H9 (cell line): ENCODE measurements around the gene LECT2. TPM values are rescaled to one million over a fixed set of nuclear protein-coding genes. Genes with fewer than 3 reads are reported as not detected.

ENCODE experiments used
- DNase-seq: peaks from one replicate; pipeline ENCODE4 v3.0.0-alpha.2; 2017
- H2AFZ ChIP-seq: one replicate; pipeline ENCODE4 v1.6.1; 2013; ENCODE audit warnings: mild to moderate bottlenecking, low read length, control low read depth, moderate library complexity
- H2AK5ac ChIP-seq: 2 replicates; pipeline ENCODE4 v1.6.1; 2013; ENCODE audit warnings: low read length, control low read depth, mixed read lengths; ENCODE audit not compliant: insufficient read length
- H2BK120ac ChIP-seq: one replicate; pipeline ENCODE4 v1.6.1; 2013; ENCODE audit warnings: low read depth, mild to moderate bottlenecking, low read length, control low read depth, inconsistent platforms; ENCODE audit not compliant: poor library complexity, severe bottlenecking
- H2BK12ac ChIP-seq: 2 replicates; pipeline ENCODE4 v1.6.1; 2013; ENCODE audit warnings: low read length, control low read depth, mixed read lengths, low read depth; ENCODE audit not compliant: insufficient read length
- H2BK15ac ChIP-seq: 2 replicates; pipeline ENCODE4 v1.6.1; 2013; ENCODE audit warnings: low read depth, low read length, control low read depth
- H2BK20ac ChIP-seq: one replicate; pipeline ENCODE4 v1.6.1; 2013; ENCODE audit warnings: low read depth, mild to moderate bottlenecking, low read length, control low read depth, inconsistent platforms; ENCODE audit not compliant: poor library complexity, severe bottlenecking
- H2BK5ac ChIP-seq: 2 replicates; pipeline ENCODE4 v1.6.1; 2013; ENCODE audit warnings: low read length, control low read depth, mixed read lengths; ENCODE audit not compliant: insufficient read length
- H3K14ac ChIP-seq: 2 replicates; pipeline ENCODE4 v1.6.1; 2013; ENCODE audit warnings: low read length, control low read depth; ENCODE audit not compliant: insufficient read depth
- H3K18ac ChIP-seq: 2 replicates; pipeline ENCODE4 v1.6.1; 2013; ENCODE audit warnings: low read depth, mild to moderate bottlenecking, mixed read lengths, low read length, control low read depth; ENCODE audit not compliant: insufficient read length
- H3K23ac ChIP-seq: 2 replicates; pipeline ENCODE4 v1.6.1; 2013; ENCODE audit warnings: low read length, control low read depth, mixed read lengths, low read depth; ENCODE audit not compliant: insufficient read length
- H3K23me2 ChIP-seq: 2 replicates; pipeline ENCODE4 v1.6.1; 2013; ENCODE audit warnings: low read depth, mild to moderate bottlenecking, mixed read lengths, low read length, control low read depth; ENCODE audit not compliant: insufficient read length, poor library complexity, severe bottlenecking
- H3K27ac ChIP-seq: 2 replicates; pipeline ENCODE4 v1.5.1; 2013; ENCODE audit warnings: low read length, control low read depth, mixed read lengths, low read depth; ENCODE audit not compliant: insufficient read length
- H3K27me3 ChIP-seq: 2 replicates; pipeline ENCODE4 v1.6.1; 2013; ENCODE audit warnings: low read length, control low read depth, inconsistent platforms; ENCODE audit not compliant: insufficient read depth
- H3K4ac ChIP-seq: 2 replicates; pipeline ENCODE4 v1.6.1; 2013; ENCODE audit warnings: low read depth, mild to moderate bottlenecking, control low read depth, inconsistent platforms, low read length, moderate library complexity
- H3K4me1 ChIP-seq: 2 replicates; pipeline ENCODE4 v1.6.1; 2013; ENCODE audit warnings: low read length, control low read depth, inconsistent platforms; ENCODE audit not compliant: insufficient read depth
- H3K4me2 ChIP-seq: 2 replicates; pipeline ENCODE4 v1.6.1; 2013; ENCODE audit warnings: low read length, control low read depth, mixed read lengths; ENCODE audit not compliant: insufficient read length, insufficient read depth
- H3K56ac ChIP-seq: 2 replicates; pipeline ENCODE4 v1.6.1; 2013; ENCODE audit warnings: low read depth, mild to moderate bottlenecking, mixed read lengths, low read length, control low read depth; ENCODE audit not compliant: insufficient read length
- H3K79me1 ChIP-seq: 2 replicates; pipeline ENCODE4 v1.6.1; 2013; ENCODE audit warnings: low read depth, mild to moderate bottlenecking, moderate library complexity, low read length, control low read depth, inconsistent platforms; ENCODE audit not compliant: insufficient read depth, poor library complexity, severe bottlenecking
- H3K79me2 ChIP-seq: 2 replicates; pipeline ENCODE4 v1.6.1; 2013; ENCODE audit warnings: low read length, control low read depth, inconsistent platforms; ENCODE audit not compliant: insufficient read depth
- H3K9ac ChIP-seq: 2 replicates; pipeline ENCODE4 v1.6.1; 2013; ENCODE audit warnings: low read length, control low read depth, mixed read lengths; ENCODE audit not compliant: insufficient read length; ENCODE audit errors: extremely low read depth
- H3K9me3 ChIP-seq: one replicate; pipeline ENCODE4 v1.6.1; 2013; ENCODE audit warnings: low read depth, low read length, inconsistent platforms; ENCODE audit not compliant: control insufficient read depth
- H3T11ph ChIP-seq: one replicate; pipeline ENCODE4 v1.6.1; 2013; ENCODE audit warnings: mild to moderate bottlenecking, low read length, control low read depth, inconsistent platforms
- H4K20me1 ChIP-seq: one replicate; pipeline ENCODE4 v1.6.1; 2013; ENCODE audit not compliant: control insufficient read depth, insufficient read length, insufficient read depth
- H4K5ac ChIP-seq: 2 replicates; pipeline ENCODE4 v1.6.1; 2013; ENCODE audit warnings: low read depth, mild to moderate bottlenecking, mixed read lengths, low read length, control low read depth; ENCODE audit not compliant: insufficient read length
- H4K8ac ChIP-seq: replicated peaks from 2 replicates; pipeline ENCODE4 v1.6.1; 2013; ENCODE audit warnings: low read length, control low read depth, mixed read lengths, low read depth; ENCODE audit not compliant: insufficient read length
- H4K91ac ChIP-seq: 2 replicates; pipeline ENCODE4 v1.6.1; 2013; ENCODE audit warnings: low read depth, mild to moderate bottlenecking, moderate library complexity, mixed read lengths, low read length, control low read depth; ENCODE audit not compliant: insufficient read length
- H3K27ac Mint-ChIP-seq, 3 experiments: 2 replicates in 2 of 3; 3 replicates in 1 of 3; pipeline ENCODE4 v1.8.0; 2020 to 2021; ENCODE audit warnings: mixed read lengths in 3 of 3, mild to moderate bottlenecking in 1 of 3, moderate library complexity in 1 of 3
- H3K27me3 Mint-ChIP-seq: 2 replicates; pipeline ENCODE4 v1.8.0; 2021; ENCODE audit warnings: low read depth, mild to moderate bottlenecking, moderate library complexity, mixed read lengths
- H3K36me3 Mint-ChIP-seq, 3 experiments: 2 replicates in 2 of 3; 3 replicates in 1 of 3; pipeline ENCODE4 v1.8.0; 2020 to 2021; ENCODE audit warnings: low read depth in 3 of 3, mixed read lengths in 3 of 3; ENCODE audit not compliant: insufficient read depth in 1 of 3
- H3K4me1 Mint-ChIP-seq, 2 experiments: 2 replicates each; pipeline ENCODE4 v1.8.0; 2020; ENCODE audit warnings: mixed read lengths in 2 of 2
- H3K4me3 Mint-ChIP-seq, 2 experiments: 2 replicates in 1 of 2; 3 replicates in 1 of 2; pipeline ENCODE4 v1.8.0; 2020 to 2021; ENCODE audit warnings: mild to moderate bottlenecking in 2 of 2, mixed read lengths in 2 of 2, moderate library complexity in 1 of 2
- H3K9me3 Mint-ChIP-seq, 2 experiments: 2 replicates in 1 of 2; 3 replicates in 1 of 2; pipeline ENCODE4 v1.8.0; 2020; ENCODE audit warnings: mild to moderate bottlenecking in 2 of 2, mixed read lengths in 2 of 2, moderate library complexity in 1 of 2
- WGBS: extraction: QIAGEN DNeasy Blood & Tissue Kit; methylation state at CpG from one replicate; pipeline ENCODE4 v1.1.7; 2013; ENCODE audit warnings: missing lambda C conversion rate, low lambda C conversion rate, mixed read lengths; ENCODE audit not compliant: insufficient read length; ENCODE audit errors: extremely low coverage; 5-methylcytosine and 5-hydroxymethylcytosine counted together
- total RNA-seq: library from RNA; stranded (reverse); gene quantifications from 2 replicates; pipeline ENCODE4 v1.2.1, GENCODE V29; 2021
- TF ChIP-seq, protein P1 (sequence below): fragments of 200-600 bp; sonication (generic); conservative IDR thresholded peaks from 3 replicates; pipeline ENCODE4 v1.8.0; 2021; ENCODE audit warnings: antibody characterized with exemption, mild to moderate bottlenecking

The LECT2 gene
- total RNA-seq, 1 experiment from 2014 or later, result not detected

DNA sequence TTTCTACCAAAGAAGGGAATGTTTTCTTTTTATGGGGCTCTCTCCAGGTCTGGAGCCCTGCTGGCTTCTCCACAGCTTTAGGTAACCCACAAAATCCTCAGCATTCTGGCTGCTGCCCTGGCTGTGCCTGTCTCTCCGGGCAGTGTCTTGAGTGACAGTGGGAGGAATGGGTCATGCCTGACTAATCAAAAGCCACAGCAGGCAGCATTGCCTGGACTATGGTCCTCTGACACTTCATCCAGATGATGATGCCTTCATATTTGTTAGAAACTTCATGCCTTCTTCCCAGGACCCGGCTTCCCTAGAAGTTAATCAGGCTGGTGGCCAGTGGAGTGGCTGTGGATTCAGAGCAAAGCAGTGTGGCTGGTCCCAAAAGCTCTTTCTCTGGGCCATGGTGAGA lies 41.8 kb upstream of the LECT2 start:
- no peak overlapping the region for H2AK5ac ChIP-seq
- no peak overlapping the region for H3K9ac ChIP-seq
- no peak for DNase-seq
- H2BK12ac ChIP-seq, result no peak overlapping the region
- Mint-ChIP-seq H3K9me3 (no peaks in the 10 kb centered on the region), H3K4me3 (no peak overlapping the region), H3K27ac (no peak overlapping the region), H3K36me3 (no peaks in the 10 kb centered on the region), H3K4me1 (peaks cover 5 to 9% of the 10 kb centered on the region in 2 experiments), H3K27me3 (peaks cover 16% of the 10 kb centered on the region)
- no peak overlapping the region for H3K4ac ChIP-seq
- no peak overlapping the region for H4K91ac ChIP-seq
- no peak overlapping the region for H4K8ac ChIP-seq
- no peak overlapping the region for H2BK120ac ChIP-seq
- no peak overlapping the region for H3K56ac ChIP-seq
- H3K14ac ChIP-seq, result no peak overlapping the region
- no peak overlapping the region for H3K23ac ChIP-seq
- TF ChIP-seq, protein P1, sequence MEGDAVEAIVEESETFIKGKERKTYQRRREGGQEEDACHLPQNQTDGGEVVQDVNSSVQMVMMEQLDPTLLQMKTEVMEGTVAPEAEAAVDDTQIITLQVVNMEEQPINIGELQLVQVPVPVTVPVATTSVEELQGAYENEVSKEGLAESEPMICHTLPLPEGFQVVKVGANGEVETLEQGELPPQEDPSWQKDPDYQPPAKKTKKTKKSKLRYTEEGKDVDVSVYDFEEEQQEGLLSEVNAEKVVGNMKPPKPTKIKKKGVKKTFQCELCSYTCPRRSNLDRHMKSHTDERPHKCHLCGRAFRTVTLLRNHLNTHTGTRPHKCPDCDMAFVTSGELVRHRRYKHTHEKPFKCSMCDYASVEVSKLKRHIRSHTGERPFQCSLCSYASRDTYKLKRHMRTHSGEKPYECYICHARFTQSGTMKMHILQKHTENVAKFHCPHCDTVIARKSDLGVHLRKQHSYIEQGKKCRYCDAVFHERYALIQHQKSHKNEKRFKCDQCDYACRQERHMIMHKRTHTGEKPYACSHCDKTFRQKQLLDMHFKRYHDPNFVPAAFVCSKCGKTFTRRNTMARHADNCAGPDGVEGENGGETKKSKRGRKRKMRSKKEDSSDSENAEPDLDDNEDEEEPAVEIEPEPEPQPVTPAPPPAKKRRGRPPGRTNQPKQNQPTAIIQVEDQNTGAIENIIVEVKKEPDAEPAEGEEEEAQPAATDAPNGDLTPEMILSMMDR, result no peak
- H3K27ac ChIP-seq, result no peak overlapping the region
- no peaks in the 10 kb centered on the region for H3K79me2 ChIP-seq
- no peak overlapping the region for H2AFZ ChIP-seq
- no peaks in the 10 kb centered on the region for H3K23me2 ChIP-seq
- no peak overlapping the region for H3T11ph ChIP-seq
- no peaks in the 10 kb centered on the region for H3K4me1 ChIP-seq
- no peak overlapping the region for H3K4me2 ChIP-seq
- no CpG with 5 or more reads among the region's 2 CpGs for WGBS
- H3K27me3 ChIP-seq, result no peaks in the 10 kb centered on the region
- no peaks in the 10 kb centered on the region for H4K20me1 ChIP-seq
- H3K18ac ChIP-seq, result no peak overlapping the region
- no peak overlapping the region for H2BK5ac ChIP-seq
- H4K5ac ChIP-seq, result no peak overlapping the region
- no peak overlapping the region for H2BK20ac ChIP-seq
- H3K79me1 ChIP-seq, result no peaks in the 10 kb centered on the region
- no peaks in the 10 kb centered on the region for H3K9me3 ChIP-seq
- H2BK15ac ChIP-seq, result no peak overlapping the region
